NCI-H2081 (cell line): ENCODE data around the gene APOBEC3C.
"Not testable (repeated sequence)": the region's sequence is repeated elsewhere in the genome, so short reads cannot be mapped to it uniquely, and the experiment has no call there.

Source experiments
- DNase-seq, 2 experiments: peaks; one replicate each; lab custom pipeline; 2025; lab: John Stamatoyannopoulos, UW

The APOBEC3C gene

GRCh38 chr22:39020021-39020651 lies 6.1 kb downstream of the APOBEC3C start:
- not testable (repeated sequence) for DNase-seq

- DNase-seq: no peak
Measured at GRCh38 chr22:39021552-39022250, 7.6 kb downstream of the APOBEC3C start.

GRCh38 chr22:39024519-39025308 lies 10.7 kb downstream of the APOBEC3C start:
- no peak for DNase-seq

- DNase-seq: no peak
Measured at GRCh38 chr22:39026509-39027150, 12.6 kb downstream of the APOBEC3C start.

- no peak for DNase-seq
Measured at GRCh38 chr22:39027717-39028116, 13.7 kb downstream of the APOBEC3C start.

GRCh38 chr22:39028281-39028680 lies 14.2 kb downstream of the APOBEC3C start:
- DNase-seq: no peak

GRCh38 chr22:39029227-39029626 lies 15.2 kb downstream of the APOBEC3C start:
- no peak for DNase-seq

- DNase-seq: no peak
Measured at GRCh38 chr22:39030705-39031104, 16.6 kb downstream of the APOBEC3C start.

- not testable (repeated sequence) for DNase-seq
Measured at GRCh38 chr22:39031434-39032295, 17.6 kb downstream of the APOBEC3C start.

GRCh38 chr22:39037071-39037470 lies 23.0 kb downstream of the APOBEC3C start:
- not testable (repeated sequence) for DNase-seq

- DNase-seq: no peak
Measured at GRCh38 chr22:39039306-39040126, 25.5 kb downstream of the APOBEC3C start.

- not testable (repeated sequence) for DNase-seq
Measured at GRCh38 chr22:39040155-39040537, 26.1 kb downstream of the APOBEC3C start.

- not testable (repeated sequence) for DNase-seq
Measured at GRCh38 chr22:39040538-39041296, 26.7 kb downstream of the APOBEC3C start, which contains the start of gene APOBEC3F. Gene APOBEC3F, plus strand, starts transcription at chr22:39040864. Its CDS starts 97 bp downstream, at chr22:39040961.

- DNase-seq: no peak
Measured at GRCh38 chr22:39041908-39042307, 27.9 kb downstream of the APOBEC3C start.

- DNase-seq: not testable (repeated sequence)
Measured at GRCh38 chr22:39043063-39043462, 29.0 kb downstream of the APOBEC3C start.

- DNase-seq: not testable (repeated sequence)
Measured at GRCh38 chr22:39045136-39045535, 31.1 kb downstream of the APOBEC3C start.

- DNase-seq: not testable (repeated sequence)
Measured at GRCh38 chr22:39049486-39049885, 35.4 kb downstream of the APOBEC3C start.

- DNase-seq: not testable (repeated sequence)
Measured at GRCh38 chr22:39051844-39052495, 37.9 kb downstream of the APOBEC3C start.

GRCh38 chr22:39055658-39056057 lies 41.6 kb downstream of the APOBEC3C start:
- DNase-seq: no peak
